ENCODE data around the gene CSMD2. TPM values are rescaled to one million over a fixed set of nuclear protein-coding genes. Genes with fewer than 3 reads are reported as not detected.

Gene CSMD2
- total RNA-seq, 1 experiment from 2014 or later = 0.22 TPM

DNA sequence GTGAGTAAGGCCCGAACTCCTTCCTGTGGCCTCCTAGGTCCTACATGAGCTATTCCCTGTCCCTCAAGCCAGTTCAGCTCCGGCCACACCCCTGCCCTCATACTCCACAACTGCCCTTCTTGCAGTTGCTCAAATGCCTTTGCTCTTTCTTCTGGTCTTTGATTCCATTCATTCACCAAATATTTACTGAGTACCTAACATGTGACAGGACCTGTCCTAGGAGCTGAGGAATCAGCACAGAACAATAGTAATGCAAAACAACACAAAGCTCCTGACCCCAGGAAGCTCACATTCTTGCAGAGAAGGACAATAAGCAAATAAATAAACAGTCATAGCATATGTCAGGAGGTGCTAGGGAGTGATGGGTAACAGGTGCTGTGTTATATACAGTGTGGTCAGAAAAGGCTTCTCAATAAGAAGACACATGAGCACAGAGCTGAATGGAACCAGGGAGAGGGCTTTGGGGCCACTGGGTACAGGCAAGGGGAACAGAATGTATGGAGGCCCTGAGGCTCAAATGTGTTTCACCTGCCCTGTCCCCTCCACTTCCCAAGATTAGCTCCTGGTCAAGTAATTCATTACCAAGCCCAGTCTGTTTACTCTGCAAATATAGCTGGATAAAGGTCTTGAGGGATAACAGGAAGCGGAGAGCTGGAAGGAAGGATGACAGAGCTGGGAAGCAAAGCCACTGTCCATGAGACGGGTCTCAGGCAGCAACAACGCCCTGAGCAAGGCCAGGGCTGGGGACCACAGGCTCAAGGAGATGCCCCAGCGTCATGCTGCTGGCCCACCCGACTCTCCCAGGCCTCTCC is 145.1 kb downstream of the CSMD2 start:
- Histone ChIP-seq H3K27me3 (ENCODE audit: insufficient read depth, low read length) (peaks cover 36% of the 10 kb centered on the region; the same call in 1 of the 2 replicates), H3K79me2 (ENCODE audit: insufficient read depth, low read length) (no peaks in the 10 kb centered on the region), H3K9ac (ENCODE audit: low read length) (no peak overlapping the region), H4K20me1 (ENCODE audit: insufficient read depth) (no peaks in the 10 kb centered on the region), H3K36me3 (ENCODE audit: control insufficient read depth in 1 of 2, insufficient read depth in 2 of 2, low read length in 2 of 2) (no peaks in the 10 kb centered on the region), H3K4me2 (ENCODE audit: low read length) (no peak overlapping the region), H3K9me2 (ENCODE audit: insufficient read depth) (no peaks in the 10 kb centered on the region), H3K9me3 (ENCODE audit: control insufficient read depth in 1 of 2, insufficient read depth in 1 of 2, low read depth in 1 of 2, low read length in 2 of 2) (no peaks in the 10 kb centered on the region), H3K27ac (ENCODE audit: low read depth, low read length) (no peak overlapping the region), H2AFZ (ENCODE audit: low read depth, low read length, poor library complexity, severe bottlenecking) (no peak overlapping the region), H3K4me1 (ENCODE audit: control insufficient read depth in 1 of 2, insufficient read depth in 2 of 2, low read length in 2 of 2) (no peaks in the 10 kb centered on the region), H3K4me3 (replicated peaks in 1 of 2; ENCODE audit: low read depth in 1 of 2, low read length in 2 of 2) (no peak overlapping the region)
- no TSS peak for BruUV-seq (replicated peaks)
- CTCF ChIA-PET = no interaction called here
- ATAC-seq (no peak), DNase-seq (ENCODE audit: low read depth, low spot score) (no peak)
- RAD21 ChIA-PET (ENCODE audit: low non-redundant PET in 1 of 2, low total read pairs in 2 of 2, uncharacterized antibody in 2 of 2, unreplicated experiment in 2 of 2) = no interaction called here
- TF ChIP-seq ZNF274 (IDR thresholded peaks at IDR 0.05; ENCODE audit: low read depth, low read length) (no peak), SRF (IDR thresholded peaks at IDR 0.05; ENCODE audit: low read depth) (no peak), POLR2AphosphoS5 (IDR thresholded peaks at IDR 0.05; ENCODE audit: low read depth, low read length) (no peak), CEBPB (IDR thresholded peaks at IDR 0.05; ENCODE audit: low read depth) (no peak), ELF1 (IDR thresholded peaks at IDR 0.05; ENCODE audit: borderline replicate concordance, low read depth) (no peak), SIN3A (IDR thresholded peaks at IDR 0.05; ENCODE audit: low read depth) (no peak), EZH2 (IDR thresholded peaks at IDR 0.05) (no peak), JUND (IDR thresholded peaks at IDR 0.05) (no peak), REST (IDR thresholded peaks at IDR 0.05; ENCODE audit: low read depth) (no peak), CTCF (IDR thresholded peaks at IDR 0.05 in 2 of 3, conservative IDR thresholded peaks at IDR 0.05 in 1 of 3; ENCODE audit: borderline replicate concordance in 1 of 3, insufficient read depth in 1 of 3, low read depth in 2 of 3, low read length in 2 of 3) (no peak), RAD21 (IDR thresholded peaks at IDR 0.05; ENCODE audit: low read depth) (no peak), EZH2phosphoT487 (IDR thresholded peaks at IDR 0.05; ENCODE audit: borderline replicate concordance) (no peak), CBX3 (IDR thresholded peaks at IDR 0.05; ENCODE audit: low read depth) (no peak), ATF3 (IDR thresholded peaks at IDR 0.05) (no peak), FOSL1 (IDR thresholded peaks at IDR 0.05; ENCODE audit: low read depth) (no peak), ZBTB33 (IDR thresholded peaks at IDR 0.05; ENCODE audit: extremely low read depth, insufficient replicate concordance, low read length) (no peak), EGR1 (IDR thresholded peaks at IDR 0.05; ENCODE audit: low read depth) (no peak), SP1 (IDR thresholded peaks at IDR 0.05; ENCODE audit: low read depth) (no peak), YY1 (IDR thresholded peaks at IDR 0.05; ENCODE audit: extremely low read depth, insufficient replicate concordance, low read depth, low read length) (no peak)
- intact Hi-C loops (cut with micrococcal nuclease) = no loop called here
- POLR2A ChIA-PET = no interaction called here
